NCI-H187 treated with DMSO at 0.1 percent for 48 hours (cell line): ENCODE results near the gene CD84.
"Not testable (repeated sequence)": the region's sequence is repeated elsewhere in the genome, so short reads cannot be mapped to it uniquely, and the experiment has no call there.

Experiments used
- DNase-seq: peaks from one replicate; lab custom pipeline; 2025; lab: John Stamatoyannopoulos, UW

CD84 gene

GRCh38 chr1:160579216-160579701 lies at the start of gene CD84:
Gene CD84, minus strand, starts transcription at chr1:160579496. Its CDS starts 59 bp downstream, at chr1:160579437.
- no peak for DNase-seq

- no peak for DNase-seq
Observed at GRCh38 chr1:160628799-160629263, 49.5 kb upstream of the CD84 start.

- DNase-seq = not testable (repeated sequence)
Observed at GRCh38 chr1:160627677-160628289, 48.5 kb upstream of the CD84 start.

- DNase-seq = no peak
Observed at GRCh38 chr1:160626509-160627342, 47.4 kb upstream of the CD84 start.

- DNase-seq = no peak
Observed at GRCh38 chr1:160625725-160626498, 46.6 kb upstream of the CD84 start.

- no peak for DNase-seq
Observed at GRCh38 chr1:160625321-160625720, 46.0 kb upstream of the CD84 start.

- no peak for DNase-seq
Observed at GRCh38 chr1:160624464-160624863, 45.2 kb upstream of the CD84 start.

GRCh38 chr1:160623862-160624261 lies 44.6 kb upstream of the CD84 start:
- DNase-seq = no peak

GRCh38 chr1:160623227-160623633 lies 43.9 kb upstream of the CD84 start:
- no peak for DNase-seq

GRCh38 chr1:160622501-160623226 lies 43.4 kb upstream of the CD84 start:
- no peak for DNase-seq

GRCh38 chr1:160621633-160622413 lies 42.5 kb upstream of the CD84 start:
- no peak for DNase-seq

GRCh38 chr1:160620942-160621632 lies 41.8 kb upstream of the CD84 start:
- DNase-seq = no peak

- no peak for DNase-seq
Observed at GRCh38 chr1:160619742-160620277, 40.5 kb upstream of the CD84 start.

GRCh38 chr1:160618763-160619274 lies 39.5 kb upstream of the CD84 start:
- no peak for DNase-seq

GRCh38 chr1:160618327-160618726 lies 39.0 kb upstream of the CD84 start:
- no peak for DNase-seq

- DNase-seq = no peak
Observed at GRCh38 chr1:160615660-160616059, 36.4 kb upstream of the CD84 start.

GRCh38 chr1:160614410-160614809 lies 35.1 kb upstream of the CD84 start:
- no peak for DNase-seq

GRCh38 chr1:160612613-160613218 lies 33.4 kb upstream of the CD84 start:
- DNase-seq = no peak

GRCh38 chr1:160610569-160611242 lies 31.4 kb upstream of the CD84 start:
- no peak for DNase-seq
